HG03159 (cell line): ENCODE measurements around the gene MAP3K7CL.

Source experiments
- ATAC-seq: cut with Tn5 transposase; IDR thresholded peaks from one replicate; pipeline ENCODE4 v1.9.1; 2021; ENCODE audit warnings: mild to moderate bottlenecking, moderate library complexity; ENCODE audit not compliant: unreplicated experiment

The MAP3K7CL gene

GRCh38 chr21:29194342-29194741 is 63.9 kb downstream of the MAP3K7CL start:
- ATAC-seq: no peak

GRCh38 chr21:29194847-29195246 is 64.4 kb downstream of the MAP3K7CL start:
- ATAC-seq: no peak

GRCh38 chr21:29195981-29196669 is 65.7 kb downstream of the MAP3K7CL start:
- peak; percentile 96 for ATAC-seq

- ATAC-seq: peak; percentile 21
These were observed 66.3 kb downstream of the MAP3K7CL start for GRCh38 chr21:29196670-29197191.

GRCh38 chr21:29201186-29201585 is 70.7 kb downstream of the MAP3K7CL start:
- ATAC-seq: no peak

DNA sequence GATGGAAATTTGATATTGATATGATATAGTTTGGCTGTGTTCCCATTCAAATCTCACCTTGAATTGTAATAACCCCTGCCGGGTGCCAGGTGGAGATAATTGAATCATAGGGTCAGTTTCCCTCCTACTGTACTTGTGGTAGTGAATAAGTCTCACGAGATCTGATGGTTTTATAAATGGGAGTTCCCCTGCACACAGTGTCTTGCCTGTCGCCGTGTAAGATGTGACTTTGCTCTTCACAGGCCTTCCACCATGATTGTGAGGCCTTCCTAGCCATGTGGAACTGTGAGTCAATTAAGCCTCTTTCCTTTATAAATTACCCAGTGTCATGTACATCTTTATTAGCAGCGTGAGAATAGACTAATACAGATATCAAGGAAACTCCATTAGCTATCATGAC is 74.6 kb downstream of the MAP3K7CL start:
- no peak for ATAC-seq

DNA sequence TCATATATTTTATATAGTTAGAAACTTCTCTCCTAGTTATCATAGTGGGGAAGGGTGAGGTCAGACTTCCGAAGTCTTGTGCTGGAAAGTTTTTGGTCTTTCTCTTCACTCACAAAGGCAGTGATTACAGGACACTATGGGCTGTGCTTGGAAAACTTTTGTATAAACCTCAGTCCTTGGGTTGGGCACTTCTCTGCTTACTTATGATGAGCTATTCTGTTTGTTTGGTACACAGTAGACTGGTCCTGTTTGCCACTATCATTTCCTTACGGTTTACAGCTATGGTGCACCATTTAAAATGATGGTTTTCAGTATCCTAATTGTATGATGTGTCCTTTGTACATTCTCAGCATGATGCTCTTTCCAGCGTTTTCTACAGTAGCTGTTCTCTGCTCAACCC is 75.5 kb downstream of the MAP3K7CL start:
- no peak for ATAC-seq

DNA sequence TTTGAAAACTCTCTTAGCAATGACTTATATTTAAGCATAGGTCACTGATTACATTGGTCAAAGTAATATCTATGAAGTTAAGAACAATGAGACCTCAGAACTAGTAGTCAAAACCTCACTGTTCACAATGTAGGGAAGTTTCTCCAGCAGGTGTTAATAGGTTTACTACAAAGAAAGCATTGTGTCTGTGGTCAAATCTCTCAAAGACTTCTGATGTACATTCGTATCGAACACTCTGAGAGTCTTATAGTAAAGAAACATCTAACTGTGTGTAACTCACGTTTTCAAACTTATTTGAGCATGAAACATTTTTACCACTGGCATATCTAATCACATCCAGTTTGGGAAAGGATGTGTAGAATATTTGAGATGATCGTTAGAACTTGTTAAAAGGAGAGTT is 76.0 kb downstream of the MAP3K7CL start:
- no peak for ATAC-seq

- ATAC-seq: no peak
These were observed 76.8 kb downstream of the MAP3K7CL start for GRCh38 chr21:29207201-29207600.

GRCh38 chr21:29208044-29208681 is 77.7 kb downstream of the MAP3K7CL start:
- ATAC-seq: no peak

DNA sequence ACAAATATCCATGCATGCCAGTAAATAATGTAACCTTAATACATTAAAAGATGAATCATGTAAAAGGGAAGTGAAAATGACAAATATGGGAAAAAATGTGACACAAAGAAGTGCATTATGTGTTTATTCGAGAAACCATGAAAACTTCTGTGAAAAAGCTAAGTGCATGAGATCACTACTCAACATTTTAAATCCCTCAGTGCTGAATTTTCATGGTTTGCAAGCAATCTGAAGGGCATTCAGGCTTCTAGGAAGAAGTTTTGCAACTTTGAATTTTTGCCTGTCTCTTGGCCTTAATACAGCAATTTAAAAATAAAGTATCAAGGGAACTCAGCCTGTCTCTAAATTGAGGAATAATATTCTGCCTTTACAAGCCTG is 78.2 kb downstream of the MAP3K7CL start:
- ATAC-seq: no peak

DNA sequence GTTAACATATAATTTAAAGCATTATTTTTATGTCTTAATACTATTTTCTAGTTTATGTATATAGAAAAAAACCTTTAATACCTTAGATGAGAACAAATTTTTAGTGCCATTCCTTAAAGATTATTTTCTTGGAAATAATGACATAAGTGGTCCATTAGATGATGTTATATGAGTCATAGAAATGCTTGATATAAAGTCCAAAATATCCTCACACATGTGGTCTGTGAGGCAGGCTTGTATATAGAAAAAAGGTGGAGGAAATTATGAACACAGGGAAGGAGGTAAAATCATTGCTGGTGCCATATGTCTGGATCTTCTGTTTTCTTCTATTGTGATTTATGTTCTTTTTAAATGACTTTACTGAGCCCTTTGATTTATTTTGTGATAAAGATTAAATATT is 79.3 kb downstream of the MAP3K7CL start:
- no peak for ATAC-seq

GRCh38 chr21:29211205-29211604 is 80.8 kb downstream of the MAP3K7CL start:
- no peak for ATAC-seq

DNA sequence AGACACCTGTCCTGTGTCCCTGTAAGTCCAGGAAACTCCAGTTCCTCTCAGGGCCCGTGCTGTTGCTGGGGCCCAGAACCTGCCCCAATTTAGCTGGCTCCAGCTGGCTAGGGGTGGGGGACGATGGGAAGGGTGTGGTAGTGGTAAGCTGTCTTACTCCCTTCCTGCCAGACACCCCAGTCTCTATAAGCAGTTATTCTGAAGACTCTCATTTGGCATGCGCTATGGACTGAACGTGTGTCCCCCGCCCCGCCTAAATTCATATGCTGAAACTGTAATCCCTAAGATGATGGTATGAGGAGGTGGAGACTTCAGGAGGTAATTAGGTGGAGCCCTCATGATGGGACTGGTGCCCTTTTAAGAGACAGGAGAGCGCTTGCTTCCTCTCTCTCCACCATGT is 82.0 kb downstream of the MAP3K7CL start:
- no peak for ATAC-seq

GRCh38 chr21:29213513-29214385 is 83.3 kb downstream of the MAP3K7CL start:
- no peak for ATAC-seq

GRCh38 chr21:29215709-29216108 is 85.3 kb downstream of the MAP3K7CL start:
- no peak for ATAC-seq

- no peak for ATAC-seq
These were observed 87.4 kb downstream of the MAP3K7CL start for GRCh38 chr21:29217818-29218291.

- ATAC-seq: no peak
These were observed 88.3 kb downstream of the MAP3K7CL start for GRCh38 chr21:29218749-29219148.

GRCh38 chr21:29219165-29219770 is 88.8 kb downstream of the MAP3K7CL start:
- ATAC-seq: no peak

- no peak for ATAC-seq
These were observed 90.9 kb downstream of the MAP3K7CL start for GRCh38 chr21:29221253-29221744.

DNA sequence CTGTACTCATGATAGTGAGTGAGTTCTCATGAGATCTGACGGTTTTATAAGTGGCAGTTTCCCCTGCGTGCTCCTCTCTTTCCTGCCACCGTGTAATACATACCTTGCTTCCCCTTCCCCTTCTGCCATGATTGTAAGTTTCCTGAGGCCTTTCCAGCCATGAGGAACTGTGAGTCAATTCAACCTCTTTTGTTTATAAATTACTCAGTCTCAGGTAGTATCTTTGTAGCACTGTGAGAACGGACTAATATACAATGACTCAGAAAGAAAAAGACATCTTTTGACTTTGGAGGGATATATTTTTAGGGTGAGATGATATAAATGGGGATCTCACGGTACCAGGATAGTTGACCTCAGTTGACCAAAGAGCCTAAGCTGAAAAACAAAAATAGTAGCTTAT is 93.6 kb downstream of the MAP3K7CL start:
- ATAC-seq: no peak
